Measurements from ENCODE around the gene RBM43.
"Not testable (repeated sequence)": the region's sequence is repeated elsewhere in the genome, so short reads cannot be mapped to it uniquely, and the experiment has no call there.

RBM43 gene

GRCh38 chr2:151238527-151239487 lies 22.9 kb downstream of the RBM43 start:
- peak; percentile 87 for ATAC-seq
- TF ChIP-seq, protein P1, sequence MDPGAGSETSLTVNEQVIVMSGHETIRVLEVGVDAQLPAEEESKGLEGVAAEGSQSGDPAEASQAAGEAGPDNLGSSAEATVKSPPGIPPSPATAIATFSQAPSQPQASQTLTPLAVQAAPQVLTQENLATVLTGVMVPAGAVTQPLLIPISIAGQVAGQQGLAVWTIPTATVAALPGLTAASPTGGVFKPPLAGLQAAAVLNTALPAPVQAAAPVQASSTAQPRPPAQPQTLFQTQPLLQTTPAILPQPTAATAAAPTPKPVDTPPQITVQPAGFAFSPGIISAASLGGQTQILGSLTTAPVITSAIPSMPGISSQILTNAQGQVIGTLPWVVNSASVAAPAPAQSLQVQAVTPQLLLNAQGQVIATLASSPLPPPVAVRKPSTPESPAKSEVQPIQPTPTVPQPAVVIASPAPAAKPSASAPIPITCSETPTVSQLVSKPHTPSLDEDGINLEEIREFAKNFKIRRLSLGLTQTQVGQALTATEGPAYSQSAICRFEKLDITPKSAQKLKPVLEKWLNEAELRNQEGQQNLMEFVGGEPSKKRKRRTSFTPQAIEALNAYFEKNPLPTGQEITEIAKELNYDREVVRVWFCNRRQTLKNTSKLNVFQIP (CRISPR knock-in tag; IDR thresholded peaks at IDR 0.05; ENCODE audit: borderline replicate concordance, low read depth) = no peak
- TF ChIP-seq BACH2 (CRISPR knock-in tag; IDR thresholded peaks at IDR 0.05; ENCODE audit: borderline replicate concordance) (no peak), ZNF70 (CRISPR knock-in tag; IDR thresholded peaks at IDR 0.05) (no peak), SNAI2 (CRISPR knock-in tag; IDR thresholded peaks at IDR 0.05) (no peak), ZC3H10 (CRISPR knock-in tag; IDR thresholded peaks at IDR 0.05) (no peak), ISL1 (CRISPR knock-in tag; IDR thresholded peaks at IDR 0.05) (no peak)

DNA sequence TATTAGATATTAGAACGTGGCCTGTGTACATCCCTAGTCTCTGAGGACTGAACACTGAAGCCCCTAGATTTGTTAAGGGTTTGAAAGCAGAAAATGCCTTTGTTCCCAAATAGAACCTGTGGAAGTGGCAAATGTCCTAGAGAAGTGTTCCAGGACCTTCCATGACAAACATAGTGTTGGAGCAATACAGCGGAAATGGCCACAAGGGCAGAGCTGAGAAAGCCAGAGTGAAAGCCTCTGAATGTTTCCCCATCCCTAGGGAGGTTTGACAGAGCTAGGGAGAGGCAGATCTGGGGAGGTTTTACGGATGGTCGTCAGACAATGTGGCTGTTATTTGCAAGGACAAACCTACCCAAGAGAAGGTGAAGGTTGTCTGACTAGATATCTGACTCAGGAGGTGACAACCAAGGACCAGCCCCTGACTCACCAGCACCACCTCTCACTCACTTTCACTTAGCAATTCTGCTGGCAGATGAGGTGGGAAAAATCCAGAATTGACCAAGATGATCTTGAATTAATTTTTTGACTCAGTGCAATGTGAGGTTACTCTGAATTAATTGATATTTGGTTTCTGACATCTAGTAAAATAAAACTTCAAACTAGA lies 24.1 kb downstream of the RBM43 start:
- no peak for ATAC-seq
- TF ChIP-seq ISL1 (CRISPR knock-in tag; IDR thresholded peaks at IDR 0.05) (no peak), ZNF565 (CRISPR knock-in tag; conservative IDR thresholded peaks at IDR 0.05; ENCODE audit: low read depth) (no peak), ZC3H10 (CRISPR knock-in tag; IDR thresholded peaks at IDR 0.05) (no peak), BACH2 (CRISPR knock-in tag; IDR thresholded peaks at IDR 0.05; ENCODE audit: borderline replicate concordance) (no peak), TOX (CRISPR knock-in tag; IDR thresholded peaks at IDR 0.05; ENCODE audit: borderline replicate concordance) (no peak), ZNF70 (CRISPR knock-in tag; IDR thresholded peaks at IDR 0.05) (no peak), ARNTL (CRISPR knock-in tag; IDR thresholded peaks at IDR 0.05; ENCODE audit: borderline replicate concordance, low read depth) (no peak), OSR1 (CRISPR knock-in tag; IDR thresholded peaks at IDR 0.05) (no peak), TSHZ2 (CRISPR knock-in tag; IDR thresholded peaks at IDR 0.05) (no peak), ZFP30 (CRISPR knock-in tag; IDR thresholded peaks at IDR 0.05) (no peak), ZNF8 (CRISPR knock-in tag; IDR thresholded peaks at IDR 0.05) (no peak), PPARA (CRISPR knock-in tag; IDR thresholded peaks at IDR 0.05; ENCODE audit: borderline replicate concordance) (no peak), ESRRG (CRISPR knock-in tag; IDR thresholded peaks at IDR 0.05) (no peak), SNAI2 (CRISPR knock-in tag; IDR thresholded peaks at IDR 0.05) (no peak)
- TF ChIP-seq, protein P1 (CRISPR knock-in tag; IDR thresholded peaks at IDR 0.05; ENCODE audit: borderline replicate concordance, low read depth) = no peak

- not testable (repeated sequence) for ATAC-seq
Measured at GRCh38 chr2:151233760-151234159, 27.9 kb downstream of the RBM43 start.

- not testable (repeated sequence) for ATAC-seq
Measured at GRCh38 chr2:151233288-151233687, 28.4 kb downstream of the RBM43 start.

- ATAC-seq = no peak
- no peak for TF ChIP-seq ESRRG (CRISPR knock-in tag; IDR thresholded peaks at IDR 0.05)
Measured at GRCh38 chr2:151230627-151231140, 31.0 kb downstream of the RBM43 start.

Measured in SK-N-SH treated with all-trans-retinoic acid at 6 μM for 48 hours (cell line).